ENCODE results near the gene COL10A1. TPM values are rescaled to one million over a fixed set of nuclear protein-coding genes. Genes with fewer than 3 reads are reported as not detected.

The COL10A1 gene
- total and polyA plus RNA-seq, 2 donors (not counting 3 experiments of a cell fraction or from before 2014, with no cell fraction given): not detected

DNA sequence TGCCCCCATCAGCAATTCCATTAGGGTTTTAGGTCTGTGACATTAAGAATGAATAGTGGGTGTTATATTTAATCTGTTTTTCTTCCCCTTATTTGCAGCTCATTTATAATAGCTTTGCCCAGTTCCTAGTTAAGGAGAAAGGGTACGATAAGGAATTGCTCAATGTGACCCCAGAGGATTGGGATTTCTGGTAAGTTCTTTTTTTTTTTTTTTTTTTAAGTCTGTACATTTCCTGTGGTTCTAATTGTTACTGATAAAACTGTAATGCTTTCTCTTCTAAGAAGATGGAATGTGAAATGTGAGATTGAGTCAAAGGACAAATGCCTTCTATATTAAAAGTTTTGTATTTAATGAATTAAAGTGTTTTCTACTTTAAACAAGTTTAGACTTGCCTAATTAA lies 19.8 kb downstream of the COL10A1 start:
- Histone ChIP-seq H3K27me3 (ENCODE audit: control insufficient read depth in 2 of 2, insufficient read depth in 2 of 2, low read length in 2 of 2) (no peaks in the 10 kb centered on the region), H3K9me1 (replicated peaks; ENCODE audit: control insufficient read depth, extremely low read depth, insufficient read depth, low read length) (no peaks in the 10 kb centered on the region), H3K4me3 (replicated peaks in 1 of 3; ENCODE audit: insufficient read depth in 1 of 3, low read depth in 1 of 3, low read length in 3 of 3) (no peak overlapping the region), H3K9ac (replicated peaks; ENCODE audit: extremely low read depth, insufficient read depth, low read length) (no peak overlapping the region), H3K79me2 (ENCODE audit: control insufficient read depth, insufficient read depth, low read length) (no peaks in the 10 kb centered on the region), H3K36me3 (ENCODE audit: control insufficient read depth in 2 of 2, extremely low read depth in 1 of 2, insufficient read depth in 2 of 2, low read length in 2 of 2) (peaks cover 3 to 4% of the 10 kb centered on the region in 2 experiments), H2AFZ (ENCODE audit: low read depth, low read length) (no peak overlapping the region), H4K20me1 (replicated peaks; ENCODE audit: control insufficient read depth, extremely low read depth, insufficient read depth, low read length) (no peaks in the 10 kb centered on the region), H3K27ac (ENCODE audit: insufficient read depth, low read depth, low read length) (no peak overlapping the region), H3K9me3 (replicated peaks; ENCODE audit: control insufficient read depth, insufficient read depth, low read length) (no peaks in the 10 kb centered on the region), H3K4me1 (ENCODE audit: control insufficient read depth, extremely low read depth, insufficient read depth, low read length) (peaks cover 14% of the 10 kb centered on the region), H3K4me2 (ENCODE audit: insufficient read depth, low read length) (peak overlapping the region; percentile 32)
- intact Hi-C loops (cut with micrococcal nuclease): no loop called here
- FAIRE-seq (peak; percentile 21), DNase-seq (ENCODE audit: low read depth, low spot score) (peak; percentile 14)
- ChIA-PET CTCF (interaction anchor here (1.0 to 1.9 kb wide), 3 partner anchors 9 to 95 kb away, joined by 3 to 6 read pairs (median 4); no protein-coding TSS in a partner anchor), POLR2A (interaction anchor here (0.7 kb wide), 1 partner anchor 632 kb away, joined by 5 read pairs; no protein-coding TSS in a partner anchor)
- no TSS peak for BruUV-seq (replicated peaks)
- TF ChIP-seq POLR2AphosphoS5 (IDR thresholded peaks at IDR 0.05; ENCODE audit: insufficient read depth, low read depth, low read length) (no peak), GATA2 (IDR thresholded peaks at IDR 0.05; ENCODE audit: insufficient read depth, insufficient read length, low read depth, low read length) (no peak), EZH2 (IDR thresholded peaks at IDR 0.05; ENCODE audit: borderline replicate concordance, low read depth, low read length, severe bottlenecking) (no peak), FOS (IDR thresholded peaks at IDR 0.05; ENCODE audit: borderline replicate concordance, insufficient read depth, low read length) (no peak), POLR2A (IDR thresholded peaks at IDR 0.05; ENCODE audit: low read depth, low read length) (no peak), JUN (IDR thresholded peaks at IDR 0.05; ENCODE audit: borderline replicate concordance, insufficient read depth, insufficient read length, low read depth) (no peak)
- TF ChIP-seq, protein P1, sequence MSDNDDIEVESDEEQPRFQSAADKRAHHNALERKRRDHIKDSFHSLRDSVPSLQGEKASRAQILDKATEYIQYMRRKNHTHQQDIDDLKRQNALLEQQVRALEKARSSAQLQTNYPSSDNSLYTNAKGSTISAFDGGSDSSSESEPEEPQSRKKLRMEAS (IDR thresholded peaks at IDR 0.05; ENCODE audit: insufficient read depth, insufficient read length): no peak
- dilution Hi-C loops (cut with MboI; ENCODE audit: extremely low pct_ligation_motif_present, low sequenced_read_pairs): no loop called here

GRCh38 chr6:116105247-116105646 lies 20.7 kb downstream of the COL10A1 start:
- TF ChIP-seq JUN (IDR thresholded peaks at IDR 0.05; ENCODE audit: borderline replicate concordance, insufficient read depth, insufficient read length, low read depth) (no peak), POLR2AphosphoS5 (IDR thresholded peaks at IDR 0.05; ENCODE audit: insufficient read depth, low read depth, low read length) (no peak), POLR2A (IDR thresholded peaks at IDR 0.05; ENCODE audit: low read depth, low read length) (no peak), MYC (IDR thresholded peaks at IDR 0.05; ENCODE audit: low read depth, low read length) (no peak), FOS (IDR thresholded peaks at IDR 0.05; ENCODE audit: borderline replicate concordance, insufficient read depth, low read length) (no peak), EZH2 (IDR thresholded peaks at IDR 0.05; ENCODE audit: borderline replicate concordance, low read depth, low read length, severe bottlenecking) (no peak), GATA2 (IDR thresholded peaks at IDR 0.05; ENCODE audit: insufficient read depth, insufficient read length, low read depth, low read length) (no peak)
- TF ChIP-seq, protein P2, sequence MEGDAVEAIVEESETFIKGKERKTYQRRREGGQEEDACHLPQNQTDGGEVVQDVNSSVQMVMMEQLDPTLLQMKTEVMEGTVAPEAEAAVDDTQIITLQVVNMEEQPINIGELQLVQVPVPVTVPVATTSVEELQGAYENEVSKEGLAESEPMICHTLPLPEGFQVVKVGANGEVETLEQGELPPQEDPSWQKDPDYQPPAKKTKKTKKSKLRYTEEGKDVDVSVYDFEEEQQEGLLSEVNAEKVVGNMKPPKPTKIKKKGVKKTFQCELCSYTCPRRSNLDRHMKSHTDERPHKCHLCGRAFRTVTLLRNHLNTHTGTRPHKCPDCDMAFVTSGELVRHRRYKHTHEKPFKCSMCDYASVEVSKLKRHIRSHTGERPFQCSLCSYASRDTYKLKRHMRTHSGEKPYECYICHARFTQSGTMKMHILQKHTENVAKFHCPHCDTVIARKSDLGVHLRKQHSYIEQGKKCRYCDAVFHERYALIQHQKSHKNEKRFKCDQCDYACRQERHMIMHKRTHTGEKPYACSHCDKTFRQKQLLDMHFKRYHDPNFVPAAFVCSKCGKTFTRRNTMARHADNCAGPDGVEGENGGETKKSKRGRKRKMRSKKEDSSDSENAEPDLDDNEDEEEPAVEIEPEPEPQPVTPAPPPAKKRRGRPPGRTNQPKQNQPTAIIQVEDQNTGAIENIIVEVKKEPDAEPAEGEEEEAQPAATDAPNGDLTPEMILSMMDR (IDR thresholded peaks at IDR 0.05; ENCODE audit: extremely low read depth in 1 of 2, insufficient read depth in 1 of 2, low read depth in 1 of 2, low read length in 2 of 2): no peak
- TF ChIP-seq, protein P1 (IDR thresholded peaks at IDR 0.05; ENCODE audit: insufficient read depth, insufficient read length): no peak
- Histone ChIP-seq H3K4me3 (replicated peaks in 1 of 3; ENCODE audit: insufficient read depth in 1 of 3, low read depth in 1 of 3, low read length in 3 of 3) (no peak overlapping the region), H3K27ac (ENCODE audit: insufficient read depth, low read depth, low read length) (no peak overlapping the region), H3K9me3 (replicated peaks; ENCODE audit: control insufficient read depth, insufficient read depth, low read length) (no peaks in the 10 kb centered on the region), H3K4me2 (ENCODE audit: insufficient read depth, low read length) (no peak overlapping the region), H3K4me1 (ENCODE audit: control insufficient read depth, extremely low read depth, insufficient read depth, low read length) (peaks cover 14% of the 10 kb centered on the region), H3K9me1 (replicated peaks; ENCODE audit: control insufficient read depth, extremely low read depth, insufficient read depth, low read length) (no peaks in the 10 kb centered on the region), H3K27me3 (ENCODE audit: control insufficient read depth in 2 of 2, insufficient read depth in 2 of 2, low read length in 2 of 2) (no peaks in the 10 kb centered on the region), H3K79me2 (ENCODE audit: control insufficient read depth, insufficient read depth, low read length) (no peaks in the 10 kb centered on the region), H3K36me3 (ENCODE audit: control insufficient read depth in 2 of 2, extremely low read depth in 1 of 2, insufficient read depth in 2 of 2, low read length in 2 of 2) (peaks cover 2% of the 10 kb centered on the region in 2 experiments), H4K20me1 (replicated peaks; ENCODE audit: control insufficient read depth, extremely low read depth, insufficient read depth, low read length) (no peaks in the 10 kb centered on the region), H3K9ac (replicated peaks; ENCODE audit: extremely low read depth, insufficient read depth, low read length) (no peak overlapping the region), H2AFZ (ENCODE audit: low read depth, low read length) (no peak overlapping the region)
- dilution Hi-C loops (cut with MboI; ENCODE audit: extremely low pct_ligation_motif_present, low sequenced_read_pairs) (no loop called here), intact Hi-C loops (cut with micrococcal nuclease) (no loop called here)
- CTCF ChIA-PET: no interaction called here
- DNase-seq (ENCODE audit: low read depth, low spot score) (no peak), FAIRE-seq (no peak)
- no TSS peak for BruUV-seq (replicated peaks)
- POLR2A ChIA-PET: no interaction called here

All from endothelial cell of umbilical vein (primary cell).